Diencephalon (tissue), 1 donor: Measurements from ENCODE around the gene GCNT1. TPM values are rescaled to one million over a fixed set of nuclear protein-coding genes. Genes with fewer than 3 reads are reported as not detected.

Source experiments
- total RNA-seq: library from RNA; depleted of rRNA; stranded (reverse); fragments of >200 nt; gene quantifications from one replicate; pipeline ENCODE4 v1.2.3, GENCODE V29; 2014

Gene GCNT1
- total RNA-seq: 3.9 TPM

DNA sequence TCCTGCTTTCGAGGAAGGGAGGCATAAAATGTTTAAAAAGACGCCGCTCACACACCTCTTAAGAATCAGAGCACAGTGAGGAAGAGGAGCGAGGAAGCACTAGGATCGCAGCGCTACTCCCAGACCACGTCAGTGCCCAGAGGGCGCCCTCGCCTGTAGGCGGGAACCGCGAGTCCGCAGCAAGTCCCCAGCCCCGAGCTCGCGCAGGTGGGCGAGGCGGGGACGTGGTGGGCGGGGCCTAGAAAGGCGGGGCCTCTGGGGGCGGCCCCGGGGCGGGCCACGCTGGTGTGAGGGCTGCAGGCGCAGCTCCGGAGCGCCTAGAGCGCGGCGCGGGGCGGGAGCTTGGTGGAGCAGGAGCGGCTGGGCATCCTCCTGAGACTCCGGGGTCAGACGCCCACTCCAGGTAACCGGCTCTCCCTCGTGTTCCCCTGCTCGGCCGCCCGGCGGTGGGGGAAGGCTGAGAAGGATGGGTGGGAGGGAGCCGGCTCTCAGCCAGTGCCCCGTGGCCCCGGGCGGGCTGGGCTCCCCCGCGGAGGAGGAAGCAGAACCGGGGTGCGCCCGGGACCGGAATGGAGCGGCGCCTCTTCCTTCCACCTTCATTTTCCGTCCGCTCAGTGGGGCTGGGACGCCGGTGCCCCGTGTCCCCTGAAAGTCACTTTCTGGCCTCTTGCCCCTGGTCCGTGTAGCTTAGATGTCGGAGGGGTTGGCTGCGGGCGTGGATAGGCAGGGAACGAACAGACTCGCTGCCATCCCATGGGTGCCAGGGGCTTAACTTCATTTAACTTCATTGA is at the start of gene GCNT1:
Gene GCNT1 (plus strand): TSS at position 280 of the 791 bp plus-strand sequence. CDS start 43,200 bp downstream, outside the sequence.

Other genes starting within 250 kb of the GCNT1 start
- gene RFK, start 64.8 kb upstream of the GCNT1 start, total RNA-seq: 113 TPM